Heart left ventricle (tissue), 16 donors: ENCODE data around the gene MTF2. TPM values are rescaled to one million over a fixed set of nuclear protein-coding genes. Genes with fewer than 3 reads are reported as not detected.

Source experiments
- ATAC-seq, 4 donors: fragments of 200-7000 bp; cut with Tn5 transposase; one replicate each; pipeline ENCODE4 v1.9.1; 2020 to 2022; ENCODE audit warnings: moderate library complexity in 4 of 4, mild to moderate bottlenecking in 3 of 4, moderate number of reproducible peaks in 1 of 4
- DNase-seq, 5 donors: peaks; one replicate each; pipeline ENCODE4 v3.0.0-alpha.2; 2020
- H3K27ac ChIP-seq, 12 donors: fragments of 200-600 bp; sonication (generic) in 4 of 12; one replicate each; pipeline versions ENCODE4 v1.5.0 to v1.8.0; 2016 to 2022; ENCODE audit warnings: mild to moderate bottlenecking in 2 of 12
- H3K27me3 ChIP-seq, 9 donors: fragments of 200-600 bp; sonication (generic) in 2 of 9; one replicate each; pipeline versions ENCODE4 v1.5.1 to v1.8.0; 2016 to 2022; ENCODE audit warnings: mild to moderate bottlenecking in 3 of 9
- H3K36me3 ChIP-seq, 9 donors: fragments of 200-600 bp; sonication (generic) in 2 of 9; one replicate each; pipeline versions ENCODE4 v1.5.0 to v1.8.0; 2018 to 2022; ENCODE audit warnings: mild to moderate bottlenecking in 2 of 9
- H3K4me1 ChIP-seq, 12 donors: fragments of 200-600 bp; sonication (generic) in 4 of 12; one replicate each; pipeline versions ENCODE4 v1.5.0 to v1.8.0; 2016 to 2022; ENCODE audit warnings: mild to moderate bottlenecking in 3 of 12
- H3K4me3 ChIP-seq, 12 donors: fragments of 200-600 bp; sonication (generic) in 4 of 12; one replicate each; pipeline versions ENCODE4 v1.5.0 to v1.8.0; 2017 to 2022; ENCODE audit warnings: mild to moderate bottlenecking in 9 of 12, moderate library complexity in 4 of 12
- H3K9me3 ChIP-seq, 12 donors: fragments of 200-600 bp; sonication (generic) in 4 of 12; one replicate each; pipeline versions ENCODE4 v1.5.0 to v1.8.0; 2016 to 2022; ENCODE audit warnings: mild to moderate bottlenecking in 1 of 12
- CTCF ChIP-seq, 12 donors: fragments of 200-600 bp; sonication (generic) in 4 of 12; IDR thresholded peaks; one replicate each; pipeline versions ENCODE4 v1.5.0 to v1.8.0; 2018 to 2022; ENCODE audit warnings: antibody characterized with exemption in 12 of 12, mild to moderate bottlenecking in 5 of 12
- POLR2A ChIP-seq, 2 donors: fragments of 450-650 bp; IDR thresholded peaks; one replicate each; pipeline ENCODE4 v1.6.1; 2017; ENCODE audit warnings: antibody characterized with exemption in 2 of 2, mild to moderate bottlenecking in 2 of 2, moderate library complexity in 2 of 2
- WGBS, 4 donors: extraction: QIAGEN DNeasy Blood & Tissue Kit in 2 of 4; methylation state at CpG; one replicate each; pipeline versions ENCODE4 v1.1.5 to v1.1.7; 2013 to 2018; 5-methylcytosine and 5-hydroxymethylcytosine counted together
- intact Hi-C, 10 donors: fragments of 100-400 bp; cut with DNase I; formaldehyde crosslinking; loops; one replicate each; pipeline versions ENCODE4 v1.11.1 to v1.14.2; 2022
- polyA plus RNA-seq, 2 donors: library from polyadenylated mRNA; stranded (reverse); fragments of 200-250 nt; gene quantifications; one replicate each; pipeline ENCODE4 v1.2.3, GENCODE V29; 2013
- total RNA-seq, 9 donors: library from RNA; depleted of rRNA in 2 of 9; stranded (reverse); fragments of >200 nt in 2 of 9; fragmentation: NEBNext Ultra II Directional in 3 of 9; extraction: Animal tissue kit (Norgen Biotek cat#: 25700) in 3 of 9; gene quantifications; one replicate each; pipeline versions ENCODE4 v1.1.0 to v1.2.4, GENCODE V29; 2016 to 2023
- donor health status: ischemic (EF 13 %, LVEDD 7.1; RV severe dilation, severe dysfunction).
- donor health status: healthy with polysubstance abuse.
- donor health status: DM: no; HTN: yes; CAD: no.
- donor health status: DM: no; HTN: no; CAD: no.
- donor health status: ischemic (EF 25% LVEDD 6.9; RV normal size, moderate dysfunction).
- donor health status: ischemic (EF 25% LVEDD 5.7; RV mildly dilated, moderate dysfunction).
- donor health status: healthy.
- donor health status: DM: yes; HTN: yes; CAD: no.
- donor health status: ischemic (EF 35%, LVEDD 5.7; RV mildly dilated, moderate dysfunction).
- donor health status: nonischemic (EF 11% LVEDD 7.7; RV severe dilation, severe dysfunction).
- donor health status: DM: yes; HTN: yes; CAD: no.
- donor health status: PGD.
- donor health status: ischemic (EF 29% LVEDD 5.4; RV normal size, mild dysfunction).
- donor health status: nonischemic (EF 23%, LVEDD 6.1; RV moderate dilation, normal function).

Gene MTF2
- total and polyA plus RNA-seq, 11 donors, result 4.8 to 11.4 (median 8.0) TPM

- H3K36me3 ChIP-seq, result no peaks in the 10 kb centered on the region
- no peaks in the 10 kb centered on the region for H3K9me3 ChIP-seq
- peaks cover 0 to 47% (median 22%) of the 10 kb centered on the region in 12 donors for H3K4me1 ChIP-seq
- peak overlapping the region in 7 of 12 donors; percentile 70 to 91 (median 83) for H3K27ac ChIP-seq
- DNase-seq (no peak), ATAC-seq (no peak)
- 28 to 42% (median 37%) methylated on average over 3 of the region's 3 CpGs for WGBS, 4 donors
- intact Hi-C loops, result loop anchor here in 5 of 10 donors (2.0 to 10.0 kb wide), 5 partner anchors 97 to 269 kb away; partner anchors contain the start of genes DIPK1A (in 2 of the 5), CCDC18 (in 1 of the 5), DR1 (in 1 of the 5) and TMED5 (in 1 of the 5)
- no peak for TF ChIP-seq POLR2A (IDR thresholded peaks at IDR 0.05)
- no peak for TF ChIP-seq CTCF (IDR thresholded peaks at IDR 0.05)
- peak overlapping the region in 10 of 12 donors; percentile 64 to 96 (median 86) for H3K4me3 ChIP-seq
- H3K27me3 ChIP-seq, result no peaks in the 10 kb centered on the region
These were observed 880 bp upstream of the MTF2 start for GRCh38 chr1:93078203-93078602.

GRCh38 chr1:93078638-93078985 is 471 bp upstream of the MTF2 start:
- TF ChIP-seq POLR2A (IDR thresholded peaks at IDR 0.05) (no peak), CTCF (IDR thresholded peaks at IDR 0.05) (no peak)
- ATAC-seq, result no peak
- 2 to 4% (median 2%) methylated on average over 7 of the region's 7 CpGs for WGBS, 4 donors
- Histone ChIP-seq H3K4me3 (peak overlapping the region; percentile 61 to 96 (median 84)), H3K4me1 (peaks cover 0 to 50% (median 22%) of the 10 kb centered on the region in 12 donors), H3K36me3 (no peaks in the 10 kb centered on the region), H3K27ac (peak overlapping the region; percentile 54 to 91 (median 82)), H3K27me3 (no peaks in the 10 kb centered on the region), H3K9me3 (peaks cover 0 to 2% (median 0%) of the 10 kb centered on the region in 12 donors)
- DNase-seq, result no peak
- intact Hi-C loops, result loop anchor here in 5 of 10 donors (2.0 to 10.0 kb wide), 5 partner anchors 96 to 269 kb away; partner anchors contain the start of genes DIPK1A (in 2 of the 5), CCDC18 (in 1 of the 5), DR1 (in 1 of the 5) and TMED5 (in 1 of the 5)

GRCh38 chr1:93079685-93080141 is 630 bp downstream of the MTF2 start:
- intact Hi-C loops, result loop anchor here in 7 of 10 donors (1.0 to 10.0 kb wide), 7 partner anchors 95 to 268 kb away; partner anchors contain the start of genes CCDC18 (in 2 of the 7), DIPK1A (in 2 of the 7), TMED5 (in 2 of the 7) and DR1 (in 1 of the 7)
- ATAC-seq (peak; percentile 6 to 47 (median 18)), DNase-seq (peak in 4 of 5 donors; percentile 16 to 38 (median 31))
- Histone ChIP-seq H3K9me3 (peaks cover 0 to 12% (median 5%) of the 10 kb centered on the region in 12 donors), H3K27ac (peak overlapping the region in 11 of 12 donors; percentile 68 to 91 (median 83)), H3K36me3 (peaks cover 0 to 7% (median 0%) of the 10 kb centered on the region in 9 donors), H3K4me1 (peaks cover 0 to 50% (median 22%) of the 10 kb centered on the region in 12 donors), H3K4me3 (peak overlapping the region; percentile 61 to 96 (median 84)), H3K27me3 (no peaks in the 10 kb centered on the region)
- 1% methylated on average over 13 of the region's 13 CpGs for WGBS, 4 donors
- TF ChIP-seq POLR2A (IDR thresholded peaks at IDR 0.05) (no peak), CTCF (IDR thresholded peaks at IDR 0.05) (no peak)

- Histone ChIP-seq H3K4me1 (peaks cover 0 to 50% (median 22%) of the 10 kb centered on the region in 12 donors), H3K27ac (peak overlapping the region in 11 of 12 donors; percentile 68 to 91 (median 83)), H3K4me3 (peak overlapping the region; percentile 61 to 96 (median 84)), H3K27me3 (no peaks in the 10 kb centered on the region), H3K36me3 (peaks cover 0 to 12% (median 4%) of the 10 kb centered on the region in 9 donors), H3K9me3 (peaks cover 0 to 13% (median 5%) of the 10 kb centered on the region in 12 donors)
- intact Hi-C loops, result loop anchor here in 2 of 10 donors (2.0 to 5.0 kb wide), 2 partner anchors 97 to 98 kb away; no protein-coding TSS in a partner anchor
- DNase-seq (no peak), ATAC-seq (peak in 2 of 4 donors; percentile 37 to 55)
- WGBS, 4 donors, result 0 to 2% (median 1%) methylated on average over 5 of the region's 5 CpGs
- TF ChIP-seq CTCF (IDR thresholded peaks at IDR 0.05) (peak in 11 of 12 donors; percentile 21 to 57 (median 36)), POLR2A (IDR thresholded peaks at IDR 0.05) (no peak)
These were observed 1.2 kb downstream of the MTF2 start for GRCh38 chr1:93080179-93080823.
